ENCODE measurements around the gene UGT8. TPM values are rescaled to one million over a fixed set of nuclear protein-coding genes. Genes with fewer than 3 reads are reported as not detected.

Gene UGT8
- total and polyA plus RNA-seq, 2 donors (not counting 1 experiment from before 2014, with no cell fraction given): 4.2 to 24.0 TPM

DNA sequence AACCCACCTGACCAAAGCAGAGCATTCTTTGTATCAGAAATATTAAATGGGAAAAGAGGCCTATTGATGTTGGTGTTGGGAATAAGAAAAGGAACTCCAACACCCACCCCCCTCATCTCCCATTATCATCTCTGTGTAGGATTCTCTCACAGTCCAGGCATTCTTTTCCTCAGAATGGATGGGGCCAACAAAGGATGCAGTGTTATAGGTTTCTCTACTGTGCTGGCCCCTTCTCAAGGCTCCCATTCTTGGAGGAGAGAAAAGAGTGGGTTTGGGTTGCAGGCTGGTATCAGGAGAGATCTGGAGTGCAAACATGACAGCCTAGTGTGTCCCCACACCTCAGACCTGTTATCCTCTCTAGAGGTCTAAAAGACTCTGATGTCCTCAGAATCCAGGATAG, 59.6 kb downstream of the UGT8 start:
- Mint-ChIP-seq H3K4me1 (peaks cover 23% of the 10 kb centered on the region), H3K4me3 (no peak overlapping the region), H3K27me3 (no peaks in the 10 kb centered on the region), H3K27ac (no peak overlapping the region), H3K9me3 (ENCODE audit: insufficient read depth) (no peaks in the 10 kb centered on the region)
- Histone ChIP-seq H2AFZ (ENCODE audit: insufficient read depth, low read depth, low read length, poor library complexity, severe bottlenecking) (no peak overlapping the region), H3K27ac (ENCODE audit: low read length in 2 of 2) (no peak overlapping the region), H3K36me3 (replicated peaks in 1 of 2; ENCODE audit: control extremely low read depth in 1 of 2, control insufficient read depth in 1 of 2, extremely low read depth in 1 of 2, insufficient read depth in 2 of 2, low read length in 1 of 2) (no peaks in the 10 kb centered on the region), H4K20me1 (ENCODE audit: control insufficient read depth, insufficient read depth, low read length, poor library complexity, severe bottlenecking) (no peaks in the 10 kb centered on the region), H3K4me1 (ENCODE audit: control insufficient read depth in 2 of 2, insufficient read depth in 2 of 2, low read length in 2 of 2) (peaks cover 0 to under 1% of the 10 kb centered on the region in 2 donors), H3K4me2 (replicated peaks; ENCODE audit: low read depth, low read length, poor library complexity, severe bottlenecking) (no peak overlapping the region), H3K27me3 (replicated peaks in 1 of 4; ENCODE audit: control extremely low read depth in 1 of 4, control insufficient read depth in 3 of 4, insufficient read depth in 4 of 4, low read length in 3 of 4) (no peaks in the 10 kb centered on the region), H3K4me3 (ENCODE audit: control extremely low read depth in 1 of 5, extremely low read depth in 1 of 5, insufficient read depth in 1 of 5, low read depth in 2 of 5, low read length in 4 of 5) (no peak overlapping the region), H3K9me3 (ENCODE audit: control extremely low read depth in 1 of 3, control insufficient read depth in 2 of 3, insufficient read depth in 1 of 3, low read length in 2 of 3) (no peaks in the 10 kb centered on the region), H3K9ac (ENCODE audit: low read length) (no peak overlapping the region), H3K79me2 (ENCODE audit: control insufficient read depth, insufficient read depth, low read length) (peaks cover 22% of the 10 kb centered on the region)
- ChIA-PET POLR2A (no interaction called here), CTCF (interaction anchor here (1.0 to 4.0 kb wide), 16 partner anchors 9 to 276 kb away, joined by 3 to 51 read pairs (median 6); partner anchors contain the start of gene UGT8)
- intact Hi-C loops (cut with micrococcal nuclease): loop anchor here (2.0 kb wide), 1 partner anchor 55 kb away; no protein-coding TSS in a partner anchor
- DNase-seq (no peak), ATAC-seq (ENCODE audit: low read depth) (no peak)
- TF ChIP-seq, protein P1, sequence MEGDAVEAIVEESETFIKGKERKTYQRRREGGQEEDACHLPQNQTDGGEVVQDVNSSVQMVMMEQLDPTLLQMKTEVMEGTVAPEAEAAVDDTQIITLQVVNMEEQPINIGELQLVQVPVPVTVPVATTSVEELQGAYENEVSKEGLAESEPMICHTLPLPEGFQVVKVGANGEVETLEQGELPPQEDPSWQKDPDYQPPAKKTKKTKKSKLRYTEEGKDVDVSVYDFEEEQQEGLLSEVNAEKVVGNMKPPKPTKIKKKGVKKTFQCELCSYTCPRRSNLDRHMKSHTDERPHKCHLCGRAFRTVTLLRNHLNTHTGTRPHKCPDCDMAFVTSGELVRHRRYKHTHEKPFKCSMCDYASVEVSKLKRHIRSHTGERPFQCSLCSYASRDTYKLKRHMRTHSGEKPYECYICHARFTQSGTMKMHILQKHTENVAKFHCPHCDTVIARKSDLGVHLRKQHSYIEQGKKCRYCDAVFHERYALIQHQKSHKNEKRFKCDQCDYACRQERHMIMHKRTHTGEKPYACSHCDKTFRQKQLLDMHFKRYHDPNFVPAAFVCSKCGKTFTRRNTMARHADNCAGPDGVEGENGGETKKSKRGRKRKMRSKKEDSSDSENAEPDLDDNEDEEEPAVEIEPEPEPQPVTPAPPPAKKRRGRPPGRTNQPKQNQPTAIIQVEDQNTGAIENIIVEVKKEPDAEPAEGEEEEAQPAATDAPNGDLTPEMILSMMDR (IDR thresholded peaks at IDR 0.05): no peak
- TF ChIP-seq EZH2 (IDR thresholded peaks at IDR 0.05; ENCODE audit: borderline replicate concordance, insufficient read depth, low read depth, low read length, poor library complexity, severe bottlenecking): no peak

DNA sequence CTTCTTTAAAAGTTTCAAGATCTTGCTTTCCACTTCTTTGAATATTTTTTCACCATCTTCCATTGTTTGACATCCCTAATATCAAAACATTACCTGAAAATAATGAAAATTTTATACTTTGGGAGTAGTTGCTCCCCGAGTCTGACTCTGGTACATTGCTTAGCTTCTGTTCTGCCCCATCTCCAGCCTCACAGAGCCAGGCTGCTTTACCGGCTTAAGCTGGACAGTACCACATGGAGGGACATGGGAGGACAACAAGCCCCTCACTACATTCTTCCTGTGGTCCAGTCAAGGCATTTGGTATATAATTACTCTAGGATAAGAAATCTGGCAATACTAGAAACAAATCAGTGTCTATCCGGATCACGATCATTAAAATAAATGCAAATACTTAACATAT, 60.2 kb downstream of the UGT8 start:
- Histone ChIP-seq H3K36me3 (replicated peaks in 1 of 2; ENCODE audit: control extremely low read depth in 1 of 2, control insufficient read depth in 1 of 2, extremely low read depth in 1 of 2, insufficient read depth in 2 of 2, low read length in 1 of 2) (no peaks in the 10 kb centered on the region), H2AFZ (ENCODE audit: insufficient read depth, low read depth, low read length, poor library complexity, severe bottlenecking) (no peak overlapping the region), H3K9me3 (ENCODE audit: control extremely low read depth in 1 of 3, control insufficient read depth in 2 of 3, insufficient read depth in 1 of 3, low read length in 2 of 3) (no peaks in the 10 kb centered on the region), H3K4me1 (ENCODE audit: control insufficient read depth in 2 of 2, insufficient read depth in 2 of 2, low read length in 2 of 2) (no peaks in the 10 kb centered on the region), H3K27ac (ENCODE audit: low read length in 2 of 2) (no peak overlapping the region), H4K20me1 (ENCODE audit: control insufficient read depth, insufficient read depth, low read length, poor library complexity, severe bottlenecking) (no peaks in the 10 kb centered on the region), H3K79me2 (ENCODE audit: control insufficient read depth, insufficient read depth, low read length) (peaks cover 22% of the 10 kb centered on the region), H3K27me3 (replicated peaks in 1 of 4; ENCODE audit: control extremely low read depth in 1 of 4, control insufficient read depth in 3 of 4, insufficient read depth in 4 of 4, low read length in 3 of 4) (no peaks in the 10 kb centered on the region), H3K4me3 (ENCODE audit: control extremely low read depth in 1 of 5, extremely low read depth in 1 of 5, insufficient read depth in 1 of 5, low read depth in 2 of 5, low read length in 4 of 5) (no peak overlapping the region), H3K9ac (ENCODE audit: low read length) (no peak overlapping the region), H3K4me2 (replicated peaks; ENCODE audit: low read depth, low read length, poor library complexity, severe bottlenecking) (no peak overlapping the region)
- 100% methylated on average over 1 of the region's 4 CpGs for WGBS (ENCODE audit: insufficient coverage)
- DNase-seq: no peak
- no peaks in the 10 kb centered on the region for H3K27me3 Mint-ChIP-seq
- peaks cover 20% of the 10 kb centered on the region for H3K4me1 Mint-ChIP-seq
- no peaks in the 10 kb centered on the region for H3K9me3 Mint-ChIP-seq (ENCODE audit: insufficient read depth)
- TF ChIP-seq EZH2 (IDR thresholded peaks at IDR 0.05; ENCODE audit: borderline replicate concordance, insufficient read depth, low read depth, low read length, poor library complexity, severe bottlenecking): no peak
- TF ChIP-seq, protein P1 (IDR thresholded peaks at IDR 0.05): no peak
- ATAC-seq (ENCODE audit: low read depth): no peak
- H3K4me3 Mint-ChIP-seq: no peak overlapping the region
- CTCF ChIA-PET: interaction anchor here (0.5 to 4.0 kb wide), 31 partner anchors 9 to 1266 kb away, joined by 3 to 51 read pairs (median 4); partner anchors contain the start of gene UGT8
- intact Hi-C loops (cut with micrococcal nuclease): loop anchor here (1.0 to 2.0 kb wide), 6 partner anchors 36 to 1264 kb away; no protein-coding TSS in a partner anchor
- POLR2A ChIA-PET: no interaction called here
- no peak overlapping the region for H3K27ac Mint-ChIP-seq

Measured in B cell (primary cell).